Stimulated activated CD4-positive, alpha-beta T cell treated with anti-CD3 and anti-CD28 coated beads, Interleukin-1b, Interleukin-23, amount 100 ng/mL, for 1 hour (primary cell): Measurements from ENCODE around the gene CLDN15.
"Not testable (repeated sequence)": the region's sequence is repeated elsewhere in the genome, so short reads cannot be mapped to it uniquely, and the experiment has no call there.

Experiments
- DNase-seq, 2 donors: peaks; one replicate each; pipeline ENCODE4 v3.0.0-alpha.2; 2020; ENCODE audit warnings: low read depth in 2 of 2

CLDN15 gene

GRCh38 chr7:101222275-101222830, 15.2 kb downstream of the CLDN15 start:
- no peak for DNase-seq

GRCh38 chr7:101220295-101220694, 17.3 kb downstream of the CLDN15 start:
- DNase-seq = no peak

- no peak for DNase-seq
These were observed 19.1 kb downstream of the CLDN15 start for GRCh38 chr7:101218236-101219125.

GRCh38 chr7:101217388-101218235, 20.0 kb downstream of the CLDN15 start, which contains the start of the genes PLOD3 and ZNHIT1:
Gene PLOD3 (minus strand): TSS chr7:101217581. CDS start chr7:101217274, 307 bp downstream.
Gene ZNHIT1 (plus strand): TSS chr7:101218165. CDS start chr7:101218196, 31 bp downstream.
- DNase-seq = peak; percentile 86 to 92

- DNase-seq = no peak
These were observed 20.7 kb downstream of the CLDN15 start for GRCh38 chr7:101216860-101217387.

GRCh38 chr7:101216001-101216859, 21.4 kb downstream of the CLDN15 start:
- DNase-seq = no peak

GRCh38 chr7:101212014-101212413, 25.6 kb downstream of the CLDN15 start:
- DNase-seq = no peak

- no peak for DNase-seq
These were observed 26.1 kb downstream of the CLDN15 start for GRCh38 chr7:101211501-101211900.

- no peak for DNase-seq
These were observed 27.5 kb downstream of the CLDN15 start for GRCh38 chr7:101210143-101210542.

- DNase-seq = no peak
These were observed 28.8 kb downstream of the CLDN15 start for GRCh38 chr7:101208794-101209193.

GRCh38 chr7:101207459-101207858, 30.1 kb downstream of the CLDN15 start:
- DNase-seq = no peak

GRCh38 chr7:101206665-101207042, 30.9 kb downstream of the CLDN15 start:
- no peak for DNase-seq

GRCh38 chr7:101205901-101206664, 31.5 kb downstream of the CLDN15 start:
- no peak for DNase-seq

- DNase-seq = not testable (repeated sequence)
These were observed 33.6 kb downstream of the CLDN15 start for GRCh38 chr7:101203740-101204738.

GRCh38 chr7:101202603-101202918, 35.0 kb downstream of the CLDN15 start:
- DNase-seq = no peak

GRCh38 chr7:101201695-101202602, 35.7 kb downstream of the CLDN15 start:
- DNase-seq = no peak

GRCh38 chr7:101200862-101201599, 36.6 kb downstream of the CLDN15 start, which contains the start of gene MOGAT3:
Gene MOGAT3 (minus strand): TSS chr7:101201036. CDS start chr7:101200854, 182 bp downstream.
- no peak for DNase-seq
